IPS-NIHi7 (cell line): ENCODE measurements around the gene MED20.
A peak's percentile ranks its signal among the peaks of the same experiment; 100 is the strongest.

Experiments
- DNase-seq: peaks from one replicate; pipeline ENCODE4 v3.0.0; 2012; ENCODE audit warnings: mixed read lengths; ENCODE audit errors: extremely low spot score

Gene MED20

GRCh38 chr6:41941280-41942066 lies 20.5 kb upstream of the MED20 start, which contains the start of gene CCND3:
TSS of gene CCND3 (minus strand) at chr6:41941808. CDS start at chr6:41941649, 159 bp downstream.
- peak; percentile 80 for DNase-seq

DNA sequence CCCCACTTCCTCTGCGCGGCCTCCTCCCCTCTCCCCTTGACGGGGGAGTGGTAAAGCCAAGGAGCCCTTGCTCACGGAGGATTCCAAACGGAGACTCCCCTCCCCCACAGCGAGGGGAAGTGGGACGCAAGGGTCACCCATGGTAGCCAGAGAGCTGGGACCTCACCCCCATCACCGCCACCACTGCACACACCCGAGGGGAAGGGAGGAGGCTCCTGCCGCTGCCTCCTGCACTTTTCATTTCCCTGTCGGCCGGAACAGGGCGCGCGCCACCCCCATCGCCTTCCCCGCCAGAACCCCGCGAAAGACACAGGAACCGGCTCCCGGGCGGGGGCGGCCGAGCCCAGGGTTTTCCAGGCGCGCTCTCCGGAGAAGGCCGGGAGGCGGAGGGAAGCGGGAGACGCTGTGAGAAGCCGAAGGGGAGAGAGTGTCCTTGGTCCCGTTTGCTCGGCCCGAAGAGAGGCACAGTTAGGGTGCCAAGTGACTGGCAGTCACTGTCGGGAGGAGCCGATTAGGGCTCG lies 19.9 kb upstream of the MED20 start:
- DNase-seq: peak; percentile 21

DNA sequence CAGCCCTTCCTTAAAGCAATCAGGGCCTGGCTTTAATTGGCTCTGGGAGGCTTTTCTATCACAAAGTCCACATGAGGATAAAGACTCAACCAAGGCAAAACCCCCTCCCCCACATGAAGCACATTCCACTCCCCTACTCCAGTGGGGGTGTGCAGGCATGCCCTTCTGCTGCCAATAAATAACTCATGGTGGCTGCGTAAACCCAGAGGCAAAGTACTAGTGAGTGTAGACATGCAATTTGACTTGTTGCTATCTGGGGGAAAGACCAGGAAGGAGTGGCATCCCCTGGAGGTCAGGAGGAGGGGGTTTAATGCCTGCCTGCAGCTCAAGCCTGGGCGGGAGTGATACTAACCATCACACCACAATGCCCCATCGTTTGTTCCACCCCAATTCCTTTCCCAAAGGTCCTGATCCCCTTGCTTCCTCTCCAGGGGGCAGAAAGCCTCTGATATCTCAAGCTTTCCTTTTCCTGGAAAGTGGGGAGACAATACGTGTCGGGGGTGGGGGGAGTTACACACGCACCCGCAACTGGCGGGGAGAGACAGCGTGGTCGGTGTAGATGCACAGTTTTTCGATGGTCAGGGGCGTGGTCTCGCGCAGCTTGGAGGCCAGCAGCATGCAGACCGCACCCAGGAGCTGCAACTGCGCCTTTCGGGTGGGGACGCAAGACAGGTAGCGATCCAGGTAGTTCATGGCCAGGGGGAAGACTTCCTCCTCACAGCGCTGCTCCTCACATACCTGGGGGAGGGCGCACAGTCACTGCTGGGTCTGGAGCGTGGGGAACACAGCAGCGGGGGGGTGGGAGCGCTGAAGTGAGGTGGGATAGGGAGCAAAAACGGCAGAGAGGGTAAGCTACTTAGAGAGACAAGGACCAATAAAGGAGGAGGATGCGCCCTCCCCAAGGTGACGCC lies 19.2 kb upstream of the MED20 start:
- peak; percentile 29 for DNase-seq

GRCh38 chr6:41939176-41939847 lies 18.4 kb upstream of the MED20 start:
- DNase-seq: peak; percentile 59

- no peak for DNase-seq
Measured at GRCh38 chr6:41938590-41939175, 17.7 kb upstream of the MED20 start.

GRCh38 chr6:41937861-41938574 lies 17.1 kb upstream of the MED20 start:
- DNase-seq: no peak

GRCh38 chr6:41937472-41937860 lies 16.5 kb upstream of the MED20 start:
- no peak for DNase-seq

- peak; percentile 78 for DNase-seq
Measured at GRCh38 chr6:41936073-41936837, 15.3 kb upstream of the MED20 start.

DNA sequence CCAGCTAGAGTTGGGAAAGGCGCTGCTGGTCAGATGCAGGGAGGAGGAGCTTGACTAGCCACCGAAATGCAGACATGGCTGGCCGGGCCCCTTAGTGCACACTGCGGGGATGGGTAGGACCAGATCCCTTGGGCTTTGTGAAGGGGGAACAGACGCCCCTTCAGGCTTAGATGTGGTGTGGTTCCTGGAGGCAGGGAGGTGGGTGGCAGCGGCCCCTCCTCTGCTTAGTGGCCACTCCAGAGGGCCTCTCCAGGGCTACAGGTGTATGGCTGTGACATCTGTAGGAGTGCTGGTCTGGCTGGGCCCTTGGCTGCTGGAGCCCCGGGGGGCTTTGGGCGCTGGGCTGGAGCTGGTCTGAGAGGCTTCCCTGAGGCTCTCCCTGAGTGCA lies 14.7 kb upstream of the MED20 start:
- DNase-seq: peak; percentile 17

- DNase-seq: no peak
Measured at GRCh38 chr6:41935193-41935574, 14.2 kb upstream of the MED20 start.

GRCh38 chr6:41934278-41935192 lies 13.6 kb upstream of the MED20 start:
- peak; percentile 18 for DNase-seq

DNA sequence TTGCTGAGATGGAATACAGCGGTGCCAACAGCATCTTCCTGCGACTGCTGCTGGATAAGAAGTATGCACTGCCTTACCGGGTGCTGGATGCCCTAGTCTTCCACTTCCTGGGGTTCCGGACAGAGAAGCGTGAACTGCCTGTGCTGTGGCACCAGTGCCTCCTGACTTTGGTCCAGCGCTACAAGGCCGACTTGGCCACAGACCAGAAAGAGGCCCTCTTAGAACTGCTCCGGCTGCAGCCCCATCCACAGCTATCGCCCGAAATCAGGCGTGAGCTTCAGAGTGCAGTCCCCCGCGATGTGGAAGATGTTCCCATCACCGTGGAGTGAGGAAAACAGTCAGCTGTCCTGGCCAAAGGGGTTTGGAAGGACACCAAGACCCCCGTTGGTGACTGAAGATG lies 11.4 kb upstream of the MED20 start:
- no peak for DNase-seq

GRCh38 chr6:41931792-41932191 lies 10.9 kb upstream of the MED20 start:
- DNase-seq: no peak

GRCh38 chr6:41929924-41930323 lies 9.0 kb upstream of the MED20 start:
- no peak for DNase-seq

DNA sequence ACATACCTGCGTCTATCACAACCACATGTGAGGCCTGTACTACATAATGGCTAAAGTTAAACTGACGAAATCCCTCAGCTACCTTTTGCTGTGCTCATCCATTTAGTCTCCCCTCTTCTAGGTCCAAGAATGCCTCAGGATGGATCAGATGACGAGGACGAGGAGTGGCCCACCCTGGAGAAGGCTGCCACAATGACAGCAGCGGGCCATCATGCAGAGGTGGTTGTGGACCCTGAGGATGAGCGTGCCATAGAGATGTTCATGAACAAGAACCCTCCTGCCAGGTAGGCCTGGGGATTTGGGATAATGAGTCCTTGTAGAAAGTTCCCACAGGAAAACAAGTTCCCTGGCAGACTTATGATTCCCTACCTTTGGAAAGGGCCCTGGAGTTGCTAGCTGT lies 6.3 kb upstream of the MED20 start:
- DNase-seq: no peak

- no peak for DNase-seq
Measured at GRCh38 chr6:41922154-41922553, 1.2 kb upstream of the MED20 start.

- DNase-seq: peak; percentile 42
Measured at GRCh38 chr6:41921712-41921998, 716 bp upstream of the MED20 start.

DNA sequence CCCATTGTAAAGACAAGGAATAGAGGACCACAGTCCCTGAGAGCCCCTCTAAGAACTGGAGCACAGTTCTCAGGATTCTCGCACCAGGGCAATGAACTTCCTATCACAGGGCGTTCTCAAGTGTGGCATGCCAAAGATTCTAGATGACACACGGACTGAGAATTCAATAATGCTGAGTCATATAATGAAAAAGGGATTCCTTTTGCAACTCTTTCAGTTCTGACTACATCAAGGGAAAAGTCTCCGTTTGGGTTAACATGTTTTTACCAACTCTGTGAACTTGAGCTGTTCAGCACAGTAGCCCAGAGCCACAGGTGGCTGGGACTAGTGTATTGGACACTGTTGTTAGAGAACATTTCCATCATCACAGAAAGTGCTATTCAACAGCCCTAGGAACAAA lies 3.4 kb downstream of the MED20 start:
- no peak for DNase-seq

DNA sequence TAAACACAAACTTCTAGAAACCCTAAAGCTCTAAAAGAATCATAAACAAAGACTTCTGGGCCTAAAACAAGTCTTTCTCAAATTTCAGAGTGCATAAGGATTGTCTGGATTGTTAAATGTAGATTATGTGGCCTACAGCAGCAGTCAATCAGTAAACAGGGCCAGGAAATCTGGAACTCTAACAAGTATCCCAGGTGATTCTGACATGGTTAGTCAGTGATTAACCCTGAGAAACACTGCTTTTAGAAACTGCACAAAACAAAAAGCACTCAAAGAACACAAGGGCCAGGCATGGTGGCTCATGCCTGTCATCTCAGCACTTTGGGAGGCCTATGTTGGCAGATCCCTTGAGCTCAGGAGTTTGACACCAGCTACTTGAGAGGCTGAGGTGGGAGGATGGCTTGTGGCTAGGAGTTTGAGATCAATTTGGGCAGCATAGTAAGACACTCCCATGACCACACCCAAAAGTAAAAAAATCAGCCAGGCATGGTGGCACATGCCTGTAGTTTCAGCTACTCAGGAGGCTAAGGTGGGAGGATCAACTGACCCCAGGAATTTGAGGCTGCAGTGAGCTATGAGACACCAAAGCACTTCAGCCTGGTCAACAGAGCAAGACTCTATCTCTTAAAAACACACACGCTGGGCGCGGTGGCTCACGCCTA lies 5.9 kb downstream of the MED20 start:
- no peak for DNase-seq
